Measurements from ENCODE around the gene IGSF22.

GRCh38 chr11:18743365-18743764, 17.4 kb upstream of the IGSF22 start:
- TF ChIP-seq CTCF (IDR thresholded peaks at IDR 0.05; ENCODE audit: poor library complexity, severe bottlenecking) = no peak
- TF ChIP-seq POLR2AphosphoS5 (IDR thresholded peaks at IDR 0.05) = no peak
- no peak for TF ChIP-seq EP300 (conservative IDR thresholded peaks at IDR 0.05; ENCODE audit: poor library complexity, severe bottlenecking)
- no peak for TF ChIP-seq REST (IDR thresholded peaks at IDR 0.05; ENCODE audit: borderline replicate concordance)
- TF ChIP-seq SMC3 (conservative IDR thresholded peaks at IDR 0.05; ENCODE audit: poor library complexity) = no peak
